GM12873 (cell line): Measurements from ENCODE around the gene GRK5.

Experiments
- TF ChIP-seq, protein P1 (sequence below): IDR thresholded peaks from 2 replicates; pipeline ENCODE4 v1.5.1; 2012; ENCODE audit warnings: low read depth, mild to moderate bottlenecking, moderate library complexity, low read length, control low read depth; ENCODE audit not compliant: insufficient read depth; ENCODE audit errors: missing control alignments

The GRK5 gene

DNA sequence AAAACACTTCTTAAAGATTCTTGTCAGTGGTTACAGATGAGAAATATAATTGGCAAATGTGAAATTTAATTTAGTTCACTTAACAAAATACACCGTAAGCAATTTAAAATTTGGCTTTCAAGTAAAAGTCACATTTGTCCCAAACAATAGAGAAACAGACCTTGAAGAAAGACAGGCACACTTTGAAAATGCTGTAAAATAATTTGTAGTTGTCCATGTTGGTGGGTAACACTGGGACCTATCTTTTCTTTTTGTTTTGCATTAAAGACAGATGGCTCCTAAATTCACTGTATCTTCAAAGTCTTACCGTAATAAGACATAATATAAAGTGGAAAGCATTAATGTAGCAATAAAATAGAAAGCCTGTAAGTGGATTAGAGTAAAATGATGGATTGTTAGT lies 3.3 kb downstream of the GRK5 start:
- TF ChIP-seq, protein P1, sequence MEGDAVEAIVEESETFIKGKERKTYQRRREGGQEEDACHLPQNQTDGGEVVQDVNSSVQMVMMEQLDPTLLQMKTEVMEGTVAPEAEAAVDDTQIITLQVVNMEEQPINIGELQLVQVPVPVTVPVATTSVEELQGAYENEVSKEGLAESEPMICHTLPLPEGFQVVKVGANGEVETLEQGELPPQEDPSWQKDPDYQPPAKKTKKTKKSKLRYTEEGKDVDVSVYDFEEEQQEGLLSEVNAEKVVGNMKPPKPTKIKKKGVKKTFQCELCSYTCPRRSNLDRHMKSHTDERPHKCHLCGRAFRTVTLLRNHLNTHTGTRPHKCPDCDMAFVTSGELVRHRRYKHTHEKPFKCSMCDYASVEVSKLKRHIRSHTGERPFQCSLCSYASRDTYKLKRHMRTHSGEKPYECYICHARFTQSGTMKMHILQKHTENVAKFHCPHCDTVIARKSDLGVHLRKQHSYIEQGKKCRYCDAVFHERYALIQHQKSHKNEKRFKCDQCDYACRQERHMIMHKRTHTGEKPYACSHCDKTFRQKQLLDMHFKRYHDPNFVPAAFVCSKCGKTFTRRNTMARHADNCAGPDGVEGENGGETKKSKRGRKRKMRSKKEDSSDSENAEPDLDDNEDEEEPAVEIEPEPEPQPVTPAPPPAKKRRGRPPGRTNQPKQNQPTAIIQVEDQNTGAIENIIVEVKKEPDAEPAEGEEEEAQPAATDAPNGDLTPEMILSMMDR, result no peak

DNA sequence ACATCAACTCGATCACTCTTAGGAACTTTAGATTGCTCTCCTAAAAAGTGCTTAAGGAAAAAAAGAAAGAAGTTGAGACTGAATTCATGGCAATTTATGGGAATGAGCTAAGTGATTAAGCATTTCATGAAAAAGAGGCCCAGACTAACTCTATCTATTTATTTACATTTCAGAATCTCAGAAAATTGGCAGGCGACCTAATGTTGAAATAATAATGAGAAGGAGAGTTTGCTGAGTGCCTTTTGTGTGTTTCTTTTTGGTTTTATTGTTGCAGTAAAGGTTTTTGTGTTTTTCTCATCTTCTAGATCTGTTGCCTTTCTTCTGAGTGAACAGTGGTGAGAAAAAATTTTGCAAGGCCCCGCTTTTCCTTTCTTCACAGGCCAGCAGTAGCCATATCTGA lies 3.8 kb downstream of the GRK5 start:
- TF ChIP-seq, protein P1, result no peak

DNA sequence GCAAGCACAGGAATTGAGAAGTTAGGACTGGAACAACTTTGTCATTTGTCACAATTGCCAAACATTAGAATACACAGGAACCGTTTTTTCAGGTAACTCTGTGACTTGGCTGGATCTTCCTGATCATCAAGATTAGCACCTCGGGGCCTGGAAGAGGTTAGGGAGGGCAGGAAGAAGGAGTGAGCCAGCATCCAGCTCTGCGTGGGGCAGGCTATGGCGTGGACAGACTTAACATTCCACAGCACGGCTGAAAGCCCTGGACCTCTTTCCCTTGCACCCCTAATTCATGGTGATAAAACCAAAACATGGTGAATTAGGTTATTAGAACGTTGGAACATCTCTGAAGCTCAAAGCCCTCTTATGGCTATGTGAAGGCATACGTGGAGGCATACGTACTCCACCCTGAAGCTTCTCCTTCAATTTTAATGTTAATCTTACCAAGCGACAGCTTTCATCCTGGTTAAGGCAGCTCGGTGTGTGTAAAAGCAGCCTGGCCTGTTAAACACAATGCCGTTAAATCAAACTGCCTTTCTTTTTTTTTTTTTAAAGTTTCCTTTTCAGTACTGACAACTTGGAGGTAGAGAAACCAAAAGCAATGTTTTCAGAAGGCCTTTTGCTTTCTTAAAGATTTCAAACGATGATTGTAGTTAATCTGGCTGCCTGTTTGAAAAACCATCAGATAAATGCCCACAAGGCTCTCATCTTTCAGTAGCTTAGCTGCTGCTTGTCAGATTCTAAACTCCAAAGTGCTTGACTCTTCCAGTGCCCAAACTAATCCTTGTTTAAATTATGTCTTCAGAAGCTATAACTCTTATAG lies 4.5 kb downstream of the GRK5 start:
- TF ChIP-seq, protein P1, result no peak

DNA sequence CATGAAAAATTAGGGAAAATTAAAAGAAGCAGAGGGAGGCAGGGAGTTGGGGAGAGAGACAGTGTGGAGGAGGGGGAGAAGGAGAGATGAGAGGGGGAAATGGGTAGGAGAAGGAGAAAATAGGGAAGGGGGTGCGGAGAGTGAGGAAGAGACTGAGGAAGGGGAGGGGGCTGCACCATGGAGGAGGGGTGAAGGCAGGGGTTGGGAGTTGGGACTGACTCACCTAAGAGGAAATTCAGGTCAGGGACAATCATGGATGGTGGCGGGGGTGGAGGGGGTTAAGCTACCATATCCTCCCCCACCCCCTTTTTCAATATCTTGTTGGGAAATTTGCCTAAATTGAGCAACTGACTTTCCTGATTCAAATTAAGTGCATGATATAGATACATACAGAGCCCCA lies 8.0 kb downstream of the GRK5 start:
- TF ChIP-seq, protein P1, result no peak

DNA sequence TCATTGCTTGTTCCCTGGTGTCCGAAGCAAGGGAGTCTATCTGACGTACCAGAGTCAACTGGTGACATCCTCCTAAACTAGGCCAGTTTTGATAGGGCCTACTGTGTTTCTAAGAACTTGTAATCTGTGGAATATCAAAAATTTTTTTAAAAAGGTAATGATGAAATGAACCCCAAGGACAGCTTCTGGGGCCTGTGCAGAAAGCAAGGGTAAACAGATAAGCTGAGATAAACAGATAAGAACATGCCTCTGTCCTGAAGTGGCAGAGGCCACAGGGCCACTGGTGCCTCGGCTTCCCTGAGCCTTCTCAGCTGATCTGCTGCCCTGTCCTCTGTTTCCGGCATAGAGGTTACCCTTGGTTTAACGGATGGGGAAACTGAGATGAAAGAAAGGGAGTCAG lies 8.8 kb downstream of the GRK5 start:
- TF ChIP-seq, protein P1, result no peak

DNA sequence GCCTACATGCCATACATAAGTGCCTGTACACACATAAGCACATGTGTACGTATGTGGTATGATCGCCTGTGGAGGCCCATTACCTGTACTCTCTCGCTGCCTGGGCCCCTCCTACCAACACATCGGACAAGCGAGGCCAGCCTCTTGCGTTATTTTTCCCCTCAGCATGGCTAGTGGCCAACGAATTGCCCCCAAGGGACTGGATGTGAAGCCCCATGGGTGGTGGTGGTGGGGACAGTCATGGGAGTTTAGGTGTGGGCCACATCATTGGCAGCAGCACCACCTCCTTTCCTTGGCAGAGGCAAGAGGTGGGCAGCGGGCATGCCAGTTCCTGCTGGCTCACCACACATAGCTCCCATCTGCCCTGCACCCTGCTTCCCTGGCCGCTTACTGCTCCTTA lies 10.0 kb downstream of the GRK5 start:
- TF ChIP-seq, protein P1, result no peak

DNA sequence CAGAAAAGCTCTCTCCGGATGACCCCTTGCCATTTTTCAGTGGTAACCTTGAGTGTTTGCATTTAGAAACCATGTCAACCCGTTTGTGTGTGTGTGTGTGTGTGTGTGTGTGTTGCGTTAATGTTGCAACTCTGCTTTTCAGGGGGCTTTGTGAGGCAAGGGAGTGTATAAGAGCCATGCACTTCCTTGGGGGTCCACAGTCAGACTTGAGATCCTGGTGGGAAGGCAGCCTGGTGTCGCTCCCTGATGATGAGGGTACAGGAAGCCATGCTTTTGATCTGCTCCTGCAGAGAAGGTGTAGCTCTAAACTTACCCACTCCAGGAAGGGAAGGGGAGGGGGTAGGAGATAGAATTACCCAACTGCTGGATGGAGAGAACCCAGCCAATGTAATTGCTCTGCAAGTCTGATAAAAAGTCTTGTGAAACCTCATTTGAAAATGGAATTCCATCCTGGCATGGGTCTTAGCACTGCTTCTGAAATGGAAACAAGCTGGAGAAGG lies 10.7 kb downstream of the GRK5 start:
- TF ChIP-seq, protein P1, result no peak
